HG03135 (cell line): ENCODE results near the gene ZNF565.
"Not testable (repeated sequence)": the region's sequence is repeated elsewhere in the genome, so short reads cannot be mapped to it uniquely, and the experiment has no call there.

Source experiments
- ATAC-seq: cut with Tn5 transposase; IDR thresholded peaks from one replicate; pipeline ENCODE4 v1.9.1; 2021; ENCODE audit warnings: mild to moderate bottlenecking, moderate library complexity; ENCODE audit not compliant: unreplicated experiment

The ZNF565 gene

GRCh38 chr19:36214386-36215275, at the start of gene ZNF565, which contains the start of gene ZNF146:
TSS of gene ZNF565 (minus strand) at chr19:36214665. CDS start at chr19:36201985, 12,680 bp downstream.
TSS of gene ZNF146 (plus strand) at chr19:36215106. CDS start at chr19:36236441, 21,335 bp downstream.
- peak; percentile 89 for ATAC-seq

DNA sequence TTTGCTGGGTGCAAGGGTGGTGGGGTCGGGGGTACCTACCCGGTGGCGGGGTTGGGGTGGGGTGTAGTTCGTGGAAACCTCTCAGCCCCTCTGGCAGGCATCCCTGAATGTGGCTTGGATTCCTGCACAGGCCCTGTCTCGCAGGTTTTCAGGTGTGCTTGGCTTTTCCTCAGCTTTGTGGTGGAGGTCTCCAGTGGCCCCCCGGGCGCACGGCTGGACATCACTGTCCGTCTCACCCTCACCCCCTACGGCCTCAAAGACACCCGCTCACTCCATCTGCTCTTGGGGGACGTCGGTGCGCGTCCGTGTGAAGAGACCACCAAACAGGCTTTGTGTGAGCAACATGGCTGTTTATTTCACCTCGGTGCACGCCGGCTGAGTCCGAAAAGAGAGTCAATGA, 44.7 kb upstream of the ZNF565 start:
- no peak for ATAC-seq

DNA sequence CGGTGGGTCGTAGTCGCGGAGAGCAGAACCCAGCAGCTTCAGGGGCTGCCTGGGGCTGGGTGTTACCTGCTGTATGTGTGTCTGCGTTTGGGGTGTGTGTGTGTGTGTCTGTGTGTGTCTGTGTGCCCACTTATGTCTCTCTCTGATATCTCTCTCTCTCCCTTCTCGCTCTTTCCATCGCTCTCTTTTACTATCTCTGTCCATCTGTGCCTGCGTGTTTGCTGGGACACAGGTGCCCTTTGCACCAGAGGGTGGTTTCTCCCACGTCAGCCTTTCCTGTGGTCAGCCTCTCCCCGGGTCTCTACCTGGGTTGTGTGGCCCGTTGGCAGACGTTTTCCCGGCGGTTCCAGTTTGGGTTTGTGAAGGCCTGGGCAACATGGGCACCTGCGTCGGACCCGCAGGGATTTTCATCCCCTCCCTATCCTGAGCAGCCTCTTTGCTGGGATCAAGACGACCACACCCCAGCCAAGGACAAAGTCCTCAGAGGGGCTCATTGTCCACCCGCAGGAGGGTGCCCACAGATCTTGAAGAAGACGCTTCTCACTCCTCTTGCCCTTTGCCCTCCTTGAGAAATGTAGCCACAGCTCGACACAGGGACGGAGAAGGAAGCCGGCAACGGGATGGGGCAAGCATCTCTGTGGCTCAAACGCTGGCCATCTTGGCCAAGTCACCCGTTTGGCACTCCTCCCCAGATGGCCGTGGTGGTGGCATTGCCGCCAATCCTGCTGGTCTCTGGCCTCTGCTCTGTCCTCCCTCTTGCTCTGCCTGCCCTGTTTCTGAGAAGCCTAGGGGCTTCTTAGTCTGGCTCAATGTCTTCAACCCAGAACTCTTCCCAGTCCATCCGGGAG, 43.8 kb upstream of the ZNF565 start:
- ATAC-seq: no peak

- no peak for ATAC-seq
Observed at GRCh38 chr19:36257520-36257876, 43.0 kb upstream of the ZNF565 start.

GRCh38 chr19:36256853-36257519, 42.5 kb upstream of the ZNF565 start:
- ATAC-seq: no peak

DNA sequence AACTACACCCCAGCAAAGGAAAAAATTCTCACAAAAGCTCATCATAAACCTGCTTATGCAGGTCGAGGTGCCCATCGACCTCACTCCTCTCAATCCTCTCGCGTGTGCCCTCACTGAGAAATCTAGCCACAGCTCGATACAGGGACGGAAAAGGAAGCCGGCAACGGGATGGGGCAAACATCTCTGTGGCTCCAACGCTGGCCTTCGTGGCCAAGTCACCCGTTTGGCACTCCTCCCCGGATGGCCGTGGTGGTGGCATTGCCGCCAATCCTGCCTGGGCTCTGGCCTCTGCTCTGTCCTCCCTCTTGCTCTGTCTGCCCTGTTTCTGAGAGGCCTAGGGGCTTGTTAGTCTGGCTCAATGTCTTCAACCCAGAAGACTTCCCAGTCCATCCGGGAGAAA, 41.6 kb upstream of the ZNF565 start:
- no peak for ATAC-seq

GRCh38 chr19:36255316-36255715, 40.9 kb upstream of the ZNF565 start:
- ATAC-seq: no peak

- ATAC-seq: no peak
Observed at GRCh38 chr19:36254848-36255247, 40.4 kb upstream of the ZNF565 start.

GRCh38 chr19:36252047-36252446, 37.6 kb upstream of the ZNF565 start:
- no peak for ATAC-seq

GRCh38 chr19:36246006-36246481, 31.6 kb upstream of the ZNF565 start:
- no peak for ATAC-seq

DNA sequence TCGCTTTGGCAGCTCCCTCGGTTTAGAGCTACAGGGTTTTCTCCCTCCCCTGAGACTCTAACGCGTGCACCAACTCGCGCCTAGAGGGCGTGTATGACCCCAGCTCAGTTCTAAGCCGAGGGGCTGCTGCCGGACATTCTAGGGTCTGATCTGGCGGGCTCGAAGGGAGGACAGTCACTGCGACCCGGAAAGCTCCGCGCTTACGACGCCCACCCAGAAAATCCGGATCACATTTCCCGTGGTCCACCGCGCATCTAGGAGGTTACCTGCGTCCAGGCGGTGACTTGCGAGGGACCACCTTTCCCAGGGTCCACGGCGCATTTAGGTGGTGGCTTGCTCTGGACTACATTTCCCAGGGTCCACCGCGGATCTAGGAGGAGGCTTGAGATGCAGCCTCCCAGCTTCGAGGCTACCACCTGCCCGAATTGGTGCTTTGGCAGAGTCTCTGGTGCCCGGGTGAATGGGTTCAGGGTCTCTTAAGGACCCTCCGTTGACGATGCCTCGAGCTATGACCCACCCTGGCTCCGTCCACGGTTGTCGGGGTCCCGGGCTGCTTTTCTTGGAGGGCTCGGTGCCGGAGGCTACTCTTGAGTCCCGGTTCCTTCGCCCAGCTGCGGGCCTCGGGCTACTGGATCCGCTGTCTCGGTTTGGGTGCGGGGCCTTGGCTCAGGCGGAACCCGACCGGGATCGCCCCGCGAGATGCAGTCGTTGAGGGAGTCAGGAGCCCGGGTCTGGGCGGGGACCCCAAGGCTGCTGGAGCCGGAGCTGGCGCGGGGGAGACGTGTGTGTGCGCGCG, 30.9 kb upstream of the ZNF565 start:
- ATAC-seq: no peak

DNA sequence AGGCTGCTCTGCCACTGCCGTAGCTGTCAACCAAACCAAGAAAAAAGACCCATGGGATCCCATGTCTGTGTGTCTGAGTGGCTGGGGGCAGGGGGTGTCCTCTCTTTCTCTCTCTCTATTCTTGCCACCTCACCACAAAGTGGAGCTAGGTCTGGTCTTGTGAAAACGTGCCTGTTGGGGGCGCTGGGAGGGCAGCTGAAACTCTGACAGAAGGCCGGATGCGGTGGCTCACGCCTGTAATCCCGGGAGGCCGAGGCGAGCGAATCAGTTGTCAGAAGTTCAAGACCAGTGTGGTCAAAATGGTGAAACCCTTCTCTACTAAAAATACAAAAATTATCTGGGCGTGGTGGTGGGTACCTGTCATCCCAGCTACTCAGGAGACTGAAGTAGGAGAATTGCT, 29.6 kb upstream of the ZNF565 start:
- no peak for ATAC-seq

DNA sequence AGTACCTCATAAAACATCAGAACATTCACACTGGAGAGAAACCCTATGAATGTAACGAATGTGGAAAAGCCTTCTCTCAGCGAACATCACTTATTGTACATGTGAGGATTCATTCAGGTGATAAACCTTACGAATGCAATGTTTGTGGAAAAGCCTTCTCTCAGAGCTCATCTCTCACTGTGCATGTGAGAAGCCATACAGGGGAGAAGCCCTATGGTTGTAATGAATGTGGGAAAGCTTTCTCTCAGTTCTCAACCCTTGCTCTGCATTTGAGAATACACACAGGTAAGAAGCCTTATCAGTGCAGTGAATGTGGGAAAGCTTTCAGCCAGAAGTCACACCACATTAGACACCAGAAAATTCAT, 22.5 kb upstream of the ZNF565 start:
- no peak for ATAC-seq

- no peak for ATAC-seq
Observed at GRCh38 chr19:36236304-36236945, 22.0 kb upstream of the ZNF565 start.

DNA sequence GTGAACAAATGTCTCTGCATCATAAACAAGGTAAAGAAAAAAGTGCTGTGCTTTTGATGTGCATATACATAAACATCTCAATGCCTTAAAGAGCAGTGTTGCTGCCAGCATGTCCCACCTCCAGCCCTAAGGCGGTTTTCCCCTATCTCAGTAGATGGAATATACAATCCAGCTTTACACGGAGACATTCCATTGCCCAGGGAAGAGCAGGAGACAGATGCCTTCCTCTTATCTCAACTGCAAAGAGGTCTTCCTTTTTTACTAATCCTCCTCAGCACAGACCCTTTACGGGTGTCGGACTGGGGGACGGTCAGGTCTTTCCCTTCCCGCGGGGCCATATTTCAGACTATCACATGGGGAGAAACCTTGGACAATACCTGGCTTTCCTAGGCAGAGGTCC, 19.2 kb upstream of the ZNF565 start:
- ATAC-seq: not testable (repeated sequence)

DNA sequence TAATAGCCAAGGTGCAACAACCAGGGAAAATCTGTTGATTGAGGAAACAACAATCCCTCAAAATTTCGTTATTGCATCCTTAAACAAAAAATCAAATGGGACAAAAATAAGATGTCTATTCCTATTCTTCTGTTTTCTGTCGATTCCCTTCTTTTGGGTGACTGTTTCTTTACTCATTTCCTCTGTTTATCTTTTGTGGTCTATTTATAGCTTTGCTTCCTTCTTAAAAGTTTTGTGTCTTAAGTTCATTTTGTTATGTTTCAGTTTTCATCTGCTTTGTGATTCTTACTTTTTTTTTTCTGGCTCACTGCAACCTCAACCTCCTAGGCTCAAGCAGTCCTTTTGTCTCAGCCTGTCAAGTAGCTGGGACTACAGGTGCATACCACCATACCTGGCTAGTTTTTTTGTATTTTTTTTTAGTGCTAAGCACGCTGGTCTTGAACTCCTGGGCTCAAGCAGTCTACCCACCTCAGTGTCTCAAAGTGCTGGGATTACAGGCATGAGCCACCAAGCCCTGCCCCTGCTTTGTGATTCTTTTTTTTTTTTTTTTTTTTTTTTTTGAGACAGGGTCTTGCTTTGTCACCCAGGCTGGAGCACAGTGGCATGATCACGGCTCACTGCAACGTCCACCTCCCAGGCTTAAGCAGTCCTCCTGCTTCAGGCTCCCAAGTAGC, 10.9 kb upstream of the ZNF565 start:
- ATAC-seq: no peak

- no peak for ATAC-seq
Observed at GRCh38 chr19:36222503-36222902, 8.0 kb upstream of the ZNF565 start.

DNA sequence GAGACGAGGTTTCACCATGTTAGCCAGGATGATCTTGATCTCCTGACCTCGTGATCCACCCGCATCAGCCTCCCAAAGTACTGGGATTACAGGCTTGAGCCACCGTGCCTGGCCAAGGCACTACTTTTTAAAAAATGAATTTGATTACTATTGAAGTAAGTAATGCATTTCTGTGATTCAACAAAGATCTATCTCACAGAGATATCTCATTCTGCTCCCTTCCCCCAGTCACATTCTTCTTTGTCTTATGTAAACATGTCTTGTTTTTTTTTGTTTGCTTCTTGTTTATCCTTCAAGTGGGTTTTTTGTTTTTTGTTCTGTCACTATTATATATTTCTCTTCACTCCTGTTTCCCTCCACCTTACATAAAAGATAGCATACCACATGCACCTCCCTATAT, 7.0 kb upstream of the ZNF565 start:
- no peak for ATAC-seq
